HepG2 (cell line): ENCODE results near the gene DCUN1D3. TPM values are rescaled to one million over a fixed set of nuclear protein-coding genes. Genes with fewer than 3 reads are reported as not detected.

Experiments
- BRD4 ChIP-seq: sonication (generic); formaldehyde crosslinking; IDR thresholded peaks from 2 replicates; pipeline ENCODE4 v1.4.0; 2020; ENCODE audit warnings: missing genetic modification reagents
- FOSL2 ChIP-seq: sonication (generic); formaldehyde crosslinking; IDR thresholded peaks from 2 replicates; pipeline ENCODE4 v1.4.0; 2020; ENCODE audit warnings: missing genetic modification reagents
- HIVEP1 ChIP-seq: sonication (generic); formaldehyde crosslinking; IDR thresholded peaks from 2 replicates; pipeline ENCODE4 v1.4.0; 2020; ENCODE audit warnings: mild to moderate bottlenecking, missing genetic modification reagents
- JUN ChIP-seq: sonication (generic); formaldehyde crosslinking; IDR thresholded peaks from 2 replicates; pipeline ENCODE4 v1.4.0; 2020; ENCODE audit warnings: mild to moderate bottlenecking, missing genetic modification reagents
- MEIS1 ChIP-seq: sonication (generic); formaldehyde crosslinking; IDR thresholded peaks from 2 replicates; pipeline ENCODE4 v1.9.0; 2021; ENCODE audit warnings: mild to moderate bottlenecking, missing genetic modification reagents, moderate library complexity, borderline replicate concordance
- NKX3-1 ChIP-seq: sonication (generic); formaldehyde crosslinking; IDR thresholded peaks from 2 replicates; pipeline ENCODE4 v1.5.0; 2020; ENCODE audit warnings: missing genetic modification reagents
- RAD21 ChIP-seq: fragments of 450-650 bp; formaldehyde crosslinking; IDR thresholded peaks from 2 replicates; pipeline ENCODE4 v1.5.0; 2020; ENCODE audit warnings: mild to moderate bottlenecking
- SALL2 ChIP-seq: sonication (generic); formaldehyde crosslinking; IDR thresholded peaks from 2 replicates; pipeline ENCODE4 v1.8.1; 2023; ENCODE audit warnings: mild to moderate bottlenecking, missing genetic modification reagents, inconsistent platforms
- SAP130 ChIP-seq: IDR thresholded peaks from 2 replicates; pipeline ENCODE4 v1.6.1; 2016; ENCODE audit warnings: low read depth
- TBL1XR1 ChIP-seq: fragments of 150-350 bp; IDR thresholded peaks from 2 replicates; pipeline ENCODE4 v1.6.1; 2014; ENCODE audit warnings: borderline replicate concordance, low read length; ENCODE audit not compliant: partially characterized antibody
- ZFP1 ChIP-seq: IDR thresholded peaks from 2 replicates; pipeline ENCODE4 v1.6.1; 2016
- ZFP36L2 ChIP-seq: sonication (generic); formaldehyde crosslinking; IDR thresholded peaks from 2 replicates; pipeline ENCODE4 v1.4.0; 2020; ENCODE audit warnings: missing genetic modification reagents
- ZNF329 ChIP-seq: sonication (generic); formaldehyde crosslinking; IDR thresholded peaks from 2 replicates; pipeline ENCODE4 v1.9.0; 2021; ENCODE audit warnings: low read depth, mild to moderate bottlenecking, missing genetic modification reagents
- ZNF383 ChIP-seq: sonication (generic); formaldehyde crosslinking; IDR thresholded peaks from 2 replicates; pipeline ENCODE4 v1.4.0; 2020; ENCODE audit warnings: missing genetic modification reagents, mild to moderate bottlenecking, borderline replicate concordance
- ZNF670 ChIP-seq: sonication (generic); formaldehyde crosslinking; IDR thresholded peaks from 2 replicates; pipeline ENCODE4 v1.8.0; 2022; ENCODE audit warnings: mild to moderate bottlenecking, missing genetic modification reagents, borderline replicate concordance
- ZNF674 ChIP-seq: sonication (generic); formaldehyde crosslinking; IDR thresholded peaks from 2 replicates; pipeline ENCODE4 v1.5.0; 2020; ENCODE audit warnings: low read depth, mild to moderate bottlenecking, missing genetic modification reagents
- ZNF713 ChIP-seq: sonication (generic); formaldehyde crosslinking; IDR thresholded peaks from 2 replicates; pipeline ENCODE4 v1.4.0; 2020; ENCODE audit warnings: mild to moderate bottlenecking, missing genetic modification reagents
- ZNF792 ChIP-seq: IDR thresholded peaks from 2 replicates; pipeline ENCODE4 v1.6.1; 2016
- polyA plus RNA-seq, 8 experiments: library from polyadenylated mRNA; depleted of rRNA in 3 of 8; stranded (reverse) in 7 of 8; unstranded in 1 of 8; fragments of >200 nt; fragmentation: Illumina TruSeq in 4 of 8; extraction: Trizol in 4 of 8; gene quantifications; 2 replicates each; pipeline versions ENCODE4 v1.2.1 to v1.2.3, GENCODE V29; 2011 to 2016; ENCODE audit warnings: low read depth in 4 of 8, missing spikeins in 1 of 8, mixed read lengths in 1 of 8; ENCODE audit not compliant: insufficient read depth in 1 of 8
- total RNA-seq, 5 experiments: library from RNA; depleted of rRNA; stranded (reverse); fragments of >200 nt; fragmentation: Illumina TruSeq; extraction: Trizol; gene quantifications; 2 replicates each; pipeline ENCODE4 v1.2.3, GENCODE V29; 2016; ENCODE audit warnings: low read depth in 1 of 5
- TF ChIP-seq, protein P1 (sequence below): sonication (generic); formaldehyde crosslinking; IDR thresholded peaks from 2 replicates; pipeline ENCODE4 v1.4.0; 2020; ENCODE audit warnings: mild to moderate bottlenecking, low read depth, missing genetic modification reagents
- TF ChIP-seq, protein P2 (sequence below): fragments of 450-650 bp; IDR thresholded peaks from 2 replicates; pipeline ENCODE4 v1.6.1; 2017; ENCODE audit warnings: mild to moderate bottlenecking
- TF ChIP-seq, protein P3 (sequence below): sonication (generic); formaldehyde crosslinking; IDR thresholded peaks from 2 replicates; pipeline ENCODE4 v1.5.0; 2020; ENCODE audit warnings: mild to moderate bottlenecking, missing genetic modification reagents
- TF ChIP-seq, protein P4 (sequence below): sonication (generic); formaldehyde crosslinking; IDR thresholded peaks from 2 replicates; pipeline ENCODE4 v1.4.0; 2020; ENCODE audit warnings: mild to moderate bottlenecking, missing genetic modification reagents
- TF ChIP-seq, protein P5 (sequence below): sonication (generic); formaldehyde crosslinking; conservative IDR thresholded peaks from 2 replicates; pipeline ENCODE4 v1.4.0; 2020; ENCODE audit warnings: missing genetic modification reagents

DCUN1D3 gene
- total and polyA plus RNA-seq, 2 of the 13 experiments (the other 11 are each of a cell fraction or from before 2014, with no cell fraction given), result 5.0 to 19.3 TPM

DNA sequence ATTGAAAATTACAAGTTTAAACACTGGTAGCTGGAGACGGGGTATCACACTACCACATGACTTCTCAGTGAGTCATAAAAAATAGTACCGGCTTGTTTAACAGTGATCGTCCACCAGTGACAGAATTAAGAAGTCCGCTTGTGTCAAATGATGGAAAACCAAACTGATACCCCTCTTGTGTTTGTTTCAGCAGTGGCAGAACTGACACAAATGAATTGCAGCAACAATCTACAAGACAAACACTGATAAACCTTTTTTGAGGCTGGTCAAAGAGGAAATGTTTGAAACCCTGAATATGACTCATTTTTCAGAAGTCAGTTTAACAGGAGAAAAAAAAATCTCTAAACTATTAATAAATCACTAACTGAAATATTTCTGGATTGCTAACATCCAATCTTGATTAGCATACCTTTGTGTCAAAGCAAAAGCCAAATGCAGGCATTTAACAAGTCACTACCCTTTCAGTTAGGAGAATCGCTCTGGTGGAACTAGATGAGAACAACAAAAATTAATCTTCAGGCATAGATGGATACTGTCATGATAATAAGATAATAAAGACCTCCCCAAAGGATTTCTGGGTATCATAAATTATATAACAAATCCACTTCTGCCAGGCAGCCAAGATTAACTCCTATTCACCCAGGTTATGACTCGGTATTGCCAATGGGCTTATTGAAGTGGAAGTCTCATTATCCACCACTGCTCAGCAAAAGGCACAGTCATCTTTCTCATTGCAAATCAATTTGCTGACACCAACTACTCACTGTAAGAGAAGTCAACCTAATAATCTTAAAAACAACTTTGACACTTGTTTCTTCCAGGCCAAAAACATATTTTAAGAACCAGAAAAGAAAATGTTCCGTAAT lies 20.8 kb downstream of the DCUN1D3 start (continued):
- TF ChIP-seq BRD4 (CRISPR knock-in tag) (no peak), SAP130 (peak; percentile 47; the same call in 1 of the 2 replicates), FOSL2 (CRISPR knock-in tag) (peak; percentile 77), ZFP36L2 (no peak), ZNF792 (CRISPR knock-in tag) (0 out of 2 replicates have a peak, but pooled peaks have one; percentile 1), SALL2 (CRISPR knock-in tag) (no peak), RAD21 (CRISPR knock-in tag) (no peak), ZFP1 (CRISPR knock-in tag) (0 out of 2 replicates have a peak, but pooled peaks have one; percentile 47), TBL1XR1 (no peak), ZNF383 (no peak), ZNF329 (0 out of 2 replicates have a peak, but pooled peaks have one; percentile 30), ZNF674 (CRISPR knock-in tag) (no peak), MEIS1 (CRISPR knock-in tag) (no peak), ZNF670 (CRISPR knock-in tag) (0 out of 2 replicates have a peak, but pooled peaks have one; percentile 18), JUN (CRISPR knock-in tag) (peak; percentile 25; the same call in 1 of the 2 replicates), ZNF713 (CRISPR knock-in tag) (no peak), HIVEP1 (CRISPR knock-in tag) (no peak), NKX3-1 (CRISPR knock-in tag) (no peak)
- TF ChIP-seq, protein P1, sequence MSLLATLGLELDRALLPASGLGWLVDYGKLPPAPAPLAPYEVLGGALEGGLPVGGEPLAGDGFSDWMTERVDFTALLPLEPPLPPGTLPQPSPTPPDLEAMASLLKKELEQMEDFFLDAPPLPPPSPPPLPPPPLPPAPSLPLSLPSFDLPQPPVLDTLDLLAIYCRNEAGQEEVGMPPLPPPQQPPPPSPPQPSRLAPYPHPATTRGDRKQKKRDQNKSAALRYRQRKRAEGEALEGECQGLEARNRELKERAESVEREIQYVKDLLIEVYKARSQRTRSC (CRISPR knock-in tag), result 0 out of 2 replicates have a peak, but pooled peaks have one; percentile 40
- TF ChIP-seq, protein P2, sequence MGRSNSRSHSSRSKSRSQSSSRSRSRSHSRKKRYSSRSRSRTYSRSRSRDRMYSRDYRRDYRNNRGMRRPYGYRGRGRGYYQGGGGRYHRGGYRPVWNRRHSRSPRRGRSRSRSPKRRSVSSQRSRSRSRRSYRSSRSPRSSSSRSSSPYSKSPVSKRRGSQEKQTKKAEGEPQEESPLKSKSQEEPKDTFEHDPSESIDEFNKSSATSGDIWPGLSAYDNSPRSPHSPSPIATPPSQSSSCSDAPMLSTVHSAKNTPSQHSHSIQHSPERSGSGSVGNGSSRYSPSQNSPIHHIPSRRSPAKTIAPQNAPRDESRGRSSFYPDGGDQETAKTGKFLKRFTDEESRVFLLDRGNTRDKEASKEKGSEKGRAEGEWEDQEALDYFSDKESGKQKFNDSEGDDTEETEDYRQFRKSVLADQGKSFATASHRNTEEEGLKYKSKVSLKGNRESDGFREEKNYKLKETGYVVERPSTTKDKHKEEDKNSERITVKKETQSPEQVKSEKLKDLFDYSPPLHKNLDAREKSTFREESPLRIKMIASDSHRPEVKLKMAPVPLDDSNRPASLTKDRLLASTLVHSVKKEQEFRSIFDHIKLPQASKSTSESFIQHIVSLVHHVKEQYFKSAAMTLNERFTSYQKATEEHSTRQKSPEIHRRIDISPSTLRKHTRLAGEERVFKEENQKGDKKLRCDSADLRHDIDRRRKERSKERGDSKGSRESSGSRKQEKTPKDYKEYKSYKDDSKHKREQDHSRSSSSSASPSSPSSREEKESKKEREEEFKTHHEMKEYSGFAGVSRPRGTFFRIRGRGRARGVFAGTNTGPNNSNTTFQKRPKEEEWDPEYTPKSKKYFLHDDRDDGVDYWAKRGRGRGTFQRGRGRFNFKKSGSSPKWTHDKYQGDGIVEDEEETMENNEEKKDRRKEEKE, result no peak
- TF ChIP-seq, protein P3, sequence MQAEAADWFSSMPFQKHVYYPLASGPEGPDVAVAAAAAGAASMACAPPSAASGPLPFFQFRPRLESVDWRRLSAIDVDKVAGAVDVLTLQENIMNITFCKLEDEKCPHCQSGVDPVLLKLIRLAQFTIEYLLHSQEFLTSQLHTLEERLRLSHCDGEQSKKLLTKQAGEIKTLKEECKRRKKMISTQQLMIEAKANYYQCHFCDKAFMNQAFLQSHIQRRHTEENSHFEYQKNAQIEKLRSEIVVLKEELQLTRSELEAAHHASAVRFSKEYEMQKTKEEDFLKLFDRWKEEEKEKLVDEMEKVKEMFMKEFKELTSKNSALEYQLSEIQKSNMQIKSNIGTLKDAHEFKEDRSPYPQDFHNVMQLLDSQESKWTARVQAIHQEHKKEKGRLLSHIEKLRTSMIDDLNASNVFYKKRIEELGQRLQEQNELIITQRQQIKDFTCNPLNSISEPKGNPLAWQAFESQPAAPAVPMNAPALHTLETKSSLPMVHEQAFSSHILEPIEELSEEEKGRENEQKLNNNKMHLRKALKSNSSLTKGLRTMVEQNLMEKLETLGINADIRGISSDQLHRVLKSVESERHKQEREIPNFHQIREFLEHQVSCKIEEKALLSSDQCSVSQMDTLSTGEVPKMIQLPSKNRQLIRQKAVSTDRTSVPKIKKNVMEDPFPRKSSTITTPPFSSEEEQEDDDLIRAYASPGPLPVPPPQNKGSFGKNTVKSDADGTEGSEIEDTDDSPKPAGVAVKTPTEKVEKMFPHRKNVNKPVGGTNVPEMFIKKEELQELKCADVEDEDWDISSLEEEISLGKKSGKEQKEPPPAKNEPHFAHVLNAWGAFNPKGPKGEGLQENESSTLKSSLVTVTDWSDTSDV, result no peak
- TF ChIP-seq, protein P4, sequence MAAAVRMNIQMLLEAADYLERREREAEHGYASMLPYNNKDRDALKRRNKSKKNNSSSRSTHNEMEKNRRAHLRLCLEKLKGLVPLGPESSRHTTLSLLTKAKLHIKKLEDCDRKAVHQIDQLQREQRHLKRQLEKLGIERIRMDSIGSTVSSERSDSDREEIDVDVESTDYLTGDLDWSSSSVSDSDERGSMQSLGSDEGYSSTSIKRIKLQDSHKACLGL, result no peak
- TF ChIP-seq, protein P5, sequence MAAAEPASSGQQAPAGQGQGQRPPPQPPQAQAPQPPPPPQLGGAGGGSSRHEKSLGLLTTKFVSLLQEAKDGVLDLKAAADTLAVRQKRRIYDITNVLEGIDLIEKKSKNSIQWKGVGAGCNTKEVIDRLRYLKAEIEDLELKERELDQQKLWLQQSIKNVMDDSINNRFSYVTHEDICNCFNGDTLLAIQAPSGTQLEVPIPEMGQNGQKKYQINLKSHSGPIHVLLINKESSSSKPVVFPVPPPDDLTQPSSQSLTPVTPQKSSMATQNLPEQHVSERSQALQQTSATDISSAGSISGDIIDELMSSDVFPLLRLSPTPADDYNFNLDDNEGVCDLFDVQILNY (CRISPR knock-in tag), result no peak
